ENCODE results near the gene G6PC3.
"Not testable (repeated sequence)": the region's sequence is repeated elsewhere in the genome, so short reads cannot be mapped to it uniquely, and the experiment has no call there.

Gene G6PC3

GRCh38 chr17:44110011-44110686 lies 39.6 kb downstream of the G6PC3 start:
- DNase-seq = no peak

GRCh38 chr17:44110823-44111633 lies 40.5 kb downstream of the G6PC3 start:
- peak; percentile 49 for DNase-seq

- DNase-seq = no peak
Observed at GRCh38 chr17:44111777-44112176, 41.2 kb downstream of the G6PC3 start.

- no peak for DNase-seq
Observed at GRCh38 chr17:44112284-44113280, 42.0 kb downstream of the G6PC3 start.

- DNase-seq = no peak
Observed at GRCh38 chr17:44113382-44113781, 42.8 kb downstream of the G6PC3 start.

GRCh38 chr17:44113868-44114840 lies 43.6 kb downstream of the G6PC3 start:
- no peak for DNase-seq

GRCh38 chr17:44115585-44116415 lies 45.3 kb downstream of the G6PC3 start:
- no peak for DNase-seq

GRCh38 chr17:44117351-44117750 lies 46.8 kb downstream of the G6PC3 start:
- DNase-seq = no peak

- no peak for DNase-seq
Observed at GRCh38 chr17:44118427-44119050, 48.0 kb downstream of the G6PC3 start.

GRCh38 chr17:44119062-44119461 lies 48.5 kb downstream of the G6PC3 start:
- DNase-seq = no peak

GRCh38 chr17:44119798-44120197 lies 49.3 kb downstream of the G6PC3 start:
- DNase-seq = no peak

GRCh38 chr17:44120281-44120680 lies 49.7 kb downstream of the G6PC3 start:
- not testable (repeated sequence) for DNase-seq

- DNase-seq = no peak
Observed at GRCh38 chr17:44120851-44121605, 50.5 kb downstream of the G6PC3 start.

GRCh38 chr17:44121997-44122815 lies 51.7 kb downstream of the G6PC3 start:
- DNase-seq = no peak

- DNase-seq = peak; percentile 23
Observed at GRCh38 chr17:44122816-44123355, 52.4 kb downstream of the G6PC3 start.

- peak; percentile 95 for DNase-seq
Observed at GRCh38 chr17:44123356-44124117, 53.0 kb downstream of the G6PC3 start, which contains the start of gene HDAC5. HDAC5 (minus strand) TSS chr17:44123641; CDS start chr17:44117515, 6,126 bp downstream.

- DNase-seq = no peak
Observed at GRCh38 chr17:44124118-44124438, 53.5 kb downstream of the G6PC3 start.
